ENCODE results near the gene LCE1D.

Gene LCE1D

DNA sequence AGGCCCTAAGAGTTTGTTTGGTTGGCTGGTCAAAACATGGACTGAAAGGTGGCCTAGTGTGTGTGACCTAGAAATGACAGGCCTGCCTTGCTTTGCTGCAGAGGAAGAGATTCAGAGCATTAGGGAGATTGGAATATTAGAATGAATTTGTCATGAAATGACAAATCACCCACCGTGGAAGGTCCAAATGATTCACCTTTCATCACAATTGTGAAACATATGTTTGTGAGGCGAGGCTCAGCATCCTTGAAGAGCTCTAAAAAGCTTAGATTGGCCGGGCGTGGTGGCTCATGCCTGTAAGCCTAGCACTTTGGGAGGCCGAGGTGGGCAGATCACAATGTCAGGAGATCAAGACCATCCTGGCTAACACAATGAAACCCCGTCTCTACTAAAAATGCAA is 20.8 kb downstream of the LCE1D start:
- no peak for DNase-seq (ENCODE audit: low read depth)

DNA sequence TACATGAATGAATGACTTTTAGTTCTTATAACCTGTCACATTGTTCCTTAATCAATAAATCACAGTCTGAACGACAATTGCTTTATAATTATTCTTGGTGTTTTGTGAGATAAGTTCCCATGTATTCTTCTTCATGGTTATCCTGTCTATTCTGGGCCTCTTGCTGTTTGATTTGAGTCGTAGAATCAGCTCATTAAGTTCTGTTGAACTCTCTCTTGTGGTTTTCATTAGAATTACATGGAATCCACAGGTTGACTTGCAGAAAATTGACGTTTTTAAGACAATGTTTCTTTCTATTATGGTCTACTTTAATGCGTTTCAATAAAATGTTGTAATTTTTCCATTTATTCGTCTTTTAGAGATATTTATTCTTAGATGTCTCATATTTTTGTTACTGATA is 26.8 kb downstream of the LCE1D start:
- DNase-seq (ENCODE audit: low read depth) = no peak

DNA sequence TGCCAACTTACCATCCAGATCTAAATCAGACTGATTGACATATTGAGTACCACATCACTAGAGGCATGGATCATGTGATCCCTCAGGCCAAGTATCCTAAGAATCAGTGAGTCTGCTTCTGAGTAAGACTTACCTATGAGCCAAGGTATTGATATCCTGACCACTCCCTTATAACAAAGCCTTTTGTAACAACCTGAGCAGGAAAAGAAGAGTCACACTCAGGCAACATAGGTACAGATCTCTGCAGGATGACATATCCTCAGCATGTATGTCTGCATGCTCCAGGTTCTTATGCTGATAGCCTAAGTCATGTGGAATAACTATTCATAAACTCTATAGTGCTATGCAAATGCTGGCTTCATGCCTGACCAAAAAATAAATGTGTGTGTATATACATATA is 28.4 kb downstream of the LCE1D start:
- no peak for DNase-seq (ENCODE audit: low read depth)

DNA sequence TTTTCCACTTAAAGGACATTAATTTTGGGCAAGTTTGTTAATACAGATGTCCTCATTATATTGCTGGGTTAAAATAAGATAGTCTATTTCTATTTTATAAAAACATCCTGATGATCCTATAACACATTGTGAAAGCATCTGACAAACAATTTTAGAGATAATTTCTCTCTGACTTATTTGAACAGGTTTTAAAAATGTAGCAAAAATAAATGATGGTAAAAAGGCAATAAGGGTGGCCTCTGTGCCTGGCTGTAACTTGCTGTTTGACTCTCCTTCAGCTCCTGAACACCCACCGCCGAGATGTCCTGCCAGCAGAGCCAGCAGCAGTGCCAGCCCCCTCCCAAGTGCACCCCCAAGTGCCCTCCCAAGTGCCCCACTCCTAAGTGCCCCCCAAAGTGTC is 30.7 kb downstream of the LCE1D start, which contains the start of gene LCE1A:
TSS of gene LCE1A (plus strand) at position 301 of the 400 bp plus-strand sequence. CDS start at position 301, 0 bp downstream.
- DNase-seq (ENCODE audit: low read depth) = no peak

DNA sequence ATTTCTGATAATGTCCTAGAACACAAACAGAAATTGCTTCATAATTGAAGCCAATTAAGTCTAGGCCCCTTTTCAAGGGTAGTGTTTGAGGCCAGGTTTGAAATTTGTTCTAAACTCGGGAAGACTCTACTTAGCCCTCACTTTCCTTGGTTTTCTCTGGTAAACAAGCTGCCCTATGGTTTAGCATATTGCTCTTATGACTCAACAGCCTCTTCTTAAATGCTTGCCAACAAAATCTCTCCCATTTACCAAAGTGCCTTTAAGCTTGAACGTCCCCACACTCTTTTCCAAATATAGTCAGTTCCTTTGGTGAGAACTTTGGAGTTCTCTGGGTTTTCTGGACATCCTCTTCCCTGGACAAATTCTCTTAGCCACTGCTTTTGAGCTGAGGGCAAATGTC is 40.3 kb downstream of the LCE1D start:
- DNase-seq (ENCODE audit: low read depth) = no peak

DNA sequence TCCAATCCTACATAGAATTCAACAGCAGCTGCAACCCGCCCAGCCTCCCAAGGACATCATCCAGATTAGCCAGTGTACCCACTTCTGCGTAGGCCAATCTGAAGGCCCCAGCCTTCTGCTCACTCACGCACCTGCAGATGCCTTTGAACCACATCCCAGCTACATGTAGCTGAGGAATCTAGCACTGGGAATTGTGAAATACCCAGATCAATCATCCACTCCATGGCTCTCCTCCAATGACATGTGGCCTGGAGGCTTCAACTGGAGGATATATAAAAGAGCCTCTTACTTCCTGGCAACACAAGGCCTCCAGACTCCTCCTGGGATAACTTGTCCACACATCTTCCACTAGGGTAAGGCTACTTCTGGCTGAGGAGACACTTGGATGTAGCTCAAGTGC is 46.0 kb downstream of the LCE1D start, which contains the start of gene LCE6A:
TSS of gene LCE6A (plus strand) at position 301 of the 400 bp plus-strand sequence. CDS start 665 bp downstream, outside the sequence.
- DNase-seq (ENCODE audit: low read depth) = no peak

Measured in EH (cell line).